Left lung (tissue), 10 donors: ENCODE measurements around the gene DPP3. TPM values are rescaled to one million over a fixed set of nuclear protein-coding genes. Genes with fewer than 3 reads are reported as not detected.

Experiments used
- ATAC-seq: fragments of 200-7000 bp; cut with Tn5 transposase; one replicate; pipeline ENCODE4 v1.9.1; 2020; ENCODE audit warnings: moderate library complexity
- DNase-seq, 4 donors: peaks; one replicate each; pipeline ENCODE4 v3.0.0-alpha.2; 2013 to 2020
- H3K27ac ChIP-seq, 2 donors: fragments of 200-600 bp; sonication (generic) in 1 of 2; one replicate each; pipeline versions ENCODE4 v1.5.0 to v1.8.0; 2020 to 2021
- H3K27me3 ChIP-seq, 2 donors: fragments of 200-600 bp; sonication (generic) in 1 of 2; one replicate each; pipeline versions ENCODE4 v1.5.0 to v1.8.0; 2020 to 2021
- H3K36me3 ChIP-seq, 2 donors: fragments of 200-600 bp; sonication (generic) in 1 of 2; one replicate each; pipeline versions ENCODE4 v1.5.0 to v1.8.0; 2020 to 2021
- H3K4me1 ChIP-seq, 2 donors: fragments of 200-600 bp; one replicate each; pipeline ENCODE4 v1.8.0; 2021
- H3K4me3 ChIP-seq, 2 donors: fragments of 200-600 bp; sonication (generic) in 1 of 2; one replicate each; pipeline versions ENCODE4 v1.5.0 to v1.8.0; 2020 to 2021; ENCODE audit warnings: mild to moderate bottlenecking in 1 of 2
- H3K9me3 ChIP-seq, 2 donors: fragments of 200-600 bp; sonication (generic) in 1 of 2; one replicate each; pipeline versions ENCODE4 v1.5.0 to v1.8.0; 2020 to 2021
- CTCF ChIP-seq, 2 donors: fragments of 200-600 bp; sonication (generic) in 1 of 2; IDR thresholded peaks; one replicate each; pipeline versions ENCODE4 v1.5.0 to v1.8.0; 2021; ENCODE audit warnings: antibody characterized with exemption in 2 of 2
- intact Hi-C, 2 donors: fragments of 100-400 bp; cut with DNase I; formaldehyde crosslinking; loops; one replicate each; pipeline versions ENCODE4 v1.11.2 to v1.14.2; 2022
- polyA plus RNA-seq, 6 donors: library from polyadenylated mRNA; unstranded; fragments of 120-200 nt; gene quantifications; one replicate each; pipeline ENCODE4 v1.2.1, GENCODE V29; 2013; ENCODE audit not compliant: insufficient read length in 6 of 6
- total RNA-seq, 2 donors: library from RNA; stranded (reverse); fragmentation: NEBNext Ultra II Directional; extraction: Animal tissue kit (Norgen Biotek cat#: 25700); gene quantifications; one replicate each; pipeline ENCODE4 v1.2.1, GENCODE V29; 2021
- donor health status: DM: no; HTN: yes; CAD: no.
- donor health status: DM: no; HTN: no; CAD: no.

Gene DPP3
- total and polyA plus RNA-seq, 8 donors, result 15.0 to 68.1 (median 18.5) TPM

- Histone ChIP-seq H3K36me3 (no peaks in the 10 kb centered on the region), H3K27me3 (peaks cover 0 to 7% of the 10 kb centered on the region in 2 donors), H3K27ac (no peak overlapping the region), H3K4me3 (no peak overlapping the region), H3K9me3 (no peaks in the 10 kb centered on the region), H3K4me1 (peaks cover 11 to 26% of the 10 kb centered on the region in 2 donors)
- ATAC-seq (no peak), DNase-seq (peak in 1 of 4 donors; percentile 21)
- intact Hi-C loops, result no loop called here
- TF ChIP-seq CTCF (IDR thresholded peaks at IDR 0.05), result no peak
Measured at GRCh38 chr11:66548774-66549630, 68.8 kb downstream of the DPP3 start.

- Histone ChIP-seq H3K9me3 (no peaks in the 10 kb centered on the region), H3K4me3 (no peak overlapping the region), H3K36me3 (no peaks in the 10 kb centered on the region), H3K27me3 (peaks cover 0 to 7% of the 10 kb centered on the region in 2 donors), H3K27ac (no peak overlapping the region), H3K4me1 (peaks cover 11 to 19% of the 10 kb centered on the region in 2 donors)
- no peak for ATAC-seq
- no peak for TF ChIP-seq CTCF (IDR thresholded peaks at IDR 0.05)
- DNase-seq, result no peak
- intact Hi-C loops, result no loop called here
Measured at GRCh38 chr11:66549696-66550095, 69.5 kb downstream of the DPP3 start.

- no peak for ATAC-seq
- no peaks in the 10 kb centered on the region for H3K9me3 ChIP-seq
- intact Hi-C loops, result no loop called here
Measured at GRCh38 chr11:66550887-66551286, 70.7 kb downstream of the DPP3 start.

GRCh38 chr11:66554602-66555001, 74.4 kb downstream of the DPP3 start:
- Histone ChIP-seq H3K27me3 (peaks cover 0 to 26% of the 10 kb centered on the region in 2 donors), H3K9me3 (no peaks in the 10 kb centered on the region), H3K4me1 (peaks cover 4 to 8% of the 10 kb centered on the region in 2 donors), H3K4me3 (no peak overlapping the region), H3K27ac (no peak overlapping the region), H3K36me3 (no peaks in the 10 kb centered on the region)
- no peak for TF ChIP-seq CTCF (IDR thresholded peaks at IDR 0.05)
- ATAC-seq (no peak), DNase-seq (no peak)
- intact Hi-C loops, result no loop called here

More at GRCh38 chr11:66550887-66551286, 70.7 kb downstream of the DPP3 start:
- H3K4me1 ChIP-seq, result peaks cover 4 to 11% of the 10 kb centered on the region in 2 donors
- H3K4me3 ChIP-seq, result no peak overlapping the region
- no peak overlapping the region for H3K27ac ChIP-seq
- no peak for DNase-seq
- peaks cover 0 to 7% of the 10 kb centered on the region in 2 donors for H3K27me3 ChIP-seq
- no peak for TF ChIP-seq CTCF (IDR thresholded peaks at IDR 0.05)
- no peaks in the 10 kb centered on the region for H3K36me3 ChIP-seq

GRCh38 chr11:66555416-66555815, 75.2 kb downstream of the DPP3 start:
- peaks cover 0 to 26% of the 10 kb centered on the region in 2 donors for H3K27me3 ChIP-seq
- H3K9me3 ChIP-seq, result no peaks in the 10 kb centered on the region
- H3K27ac ChIP-seq, result no peak overlapping the region
- H3K4me3 ChIP-seq, result no peak overlapping the region
- ATAC-seq, result no peak
- H3K4me1 ChIP-seq, result peaks cover 4 to 8% of the 10 kb centered on the region in 2 donors
- DNase-seq, result peak in 1 of 4 donors; percentile 20
- H3K36me3 ChIP-seq, result no peaks in the 10 kb centered on the region
- intact Hi-C loops, result no loop called here
- TF ChIP-seq CTCF (IDR thresholded peaks at IDR 0.05), result no peak
